Heart left ventricle (tissue), 16 donors: Measurements from ENCODE around the gene CDC25C. TPM values are rescaled to one million over a fixed set of nuclear protein-coding genes. Genes with fewer than 3 reads are reported as not detected.

Source experiments
- ATAC-seq, 4 donors: fragments of 200-7000 bp; cut with Tn5 transposase; one replicate each; pipeline ENCODE4 v1.9.1; 2020 to 2022; ENCODE audit warnings: moderate library complexity in 4 of 4, mild to moderate bottlenecking in 3 of 4, moderate number of reproducible peaks in 1 of 4
- DNase-seq, 5 donors: peaks; one replicate each; pipeline ENCODE4 v3.0.0-alpha.2; 2020
- H3K27ac ChIP-seq, 12 donors: fragments of 200-600 bp; sonication (generic) in 4 of 12; one replicate each; pipeline versions ENCODE4 v1.5.0 to v1.8.0; 2016 to 2022; ENCODE audit warnings: mild to moderate bottlenecking in 2 of 12
- H3K27me3 ChIP-seq, 9 donors: fragments of 200-600 bp; sonication (generic) in 2 of 9; one replicate each; pipeline versions ENCODE4 v1.5.1 to v1.8.0; 2016 to 2022; ENCODE audit warnings: mild to moderate bottlenecking in 3 of 9
- H3K36me3 ChIP-seq, 9 donors: fragments of 200-600 bp; sonication (generic) in 2 of 9; one replicate each; pipeline versions ENCODE4 v1.5.0 to v1.8.0; 2018 to 2022; ENCODE audit warnings: mild to moderate bottlenecking in 2 of 9
- H3K4me1 ChIP-seq, 12 donors: fragments of 200-600 bp; sonication (generic) in 4 of 12; one replicate each; pipeline versions ENCODE4 v1.5.0 to v1.8.0; 2016 to 2022; ENCODE audit warnings: mild to moderate bottlenecking in 3 of 12
- H3K4me3 ChIP-seq, 12 donors: fragments of 200-600 bp; sonication (generic) in 4 of 12; one replicate each; pipeline versions ENCODE4 v1.5.0 to v1.8.0; 2017 to 2022; ENCODE audit warnings: mild to moderate bottlenecking in 9 of 12, moderate library complexity in 4 of 12
- H3K9me3 ChIP-seq, 12 donors: fragments of 200-600 bp; sonication (generic) in 4 of 12; one replicate each; pipeline versions ENCODE4 v1.5.0 to v1.8.0; 2016 to 2022; ENCODE audit warnings: mild to moderate bottlenecking in 1 of 12
- CTCF ChIP-seq, 12 donors: fragments of 200-600 bp; sonication (generic) in 4 of 12; IDR thresholded peaks; one replicate each; pipeline versions ENCODE4 v1.5.0 to v1.8.0; 2018 to 2022; ENCODE audit warnings: antibody characterized with exemption in 12 of 12, mild to moderate bottlenecking in 5 of 12
- POLR2A ChIP-seq, 2 donors: fragments of 450-650 bp; IDR thresholded peaks; one replicate each; pipeline ENCODE4 v1.6.1; 2017; ENCODE audit warnings: antibody characterized with exemption in 2 of 2, mild to moderate bottlenecking in 2 of 2, moderate library complexity in 2 of 2
- WGBS, 4 donors: extraction: QIAGEN DNeasy Blood & Tissue Kit in 2 of 4; methylation state at CpG; one replicate each; pipeline versions ENCODE4 v1.1.5 to v1.1.7; 2013 to 2018; 5-methylcytosine and 5-hydroxymethylcytosine counted together
- intact Hi-C, 10 donors: fragments of 100-400 bp; cut with DNase I; formaldehyde crosslinking; loops; one replicate each; pipeline versions ENCODE4 v1.11.1 to v1.14.2; 2022
- polyA plus RNA-seq, 2 donors: library from polyadenylated mRNA; stranded (reverse); fragments of 200-250 nt; gene quantifications; one replicate each; pipeline ENCODE4 v1.2.3, GENCODE V29; 2013
- total RNA-seq, 9 donors: library from RNA; depleted of rRNA in 2 of 9; stranded (reverse); fragments of >200 nt in 2 of 9; fragmentation: NEBNext Ultra II Directional in 3 of 9; extraction: Animal tissue kit (Norgen Biotek cat#: 25700) in 3 of 9; gene quantifications; one replicate each; pipeline versions ENCODE4 v1.1.0 to v1.2.4, GENCODE V29; 2016 to 2023
- donor health status: ischemic (EF 13 %, LVEDD 7.1; RV severe dilation, severe dysfunction).
- donor health status: healthy with polysubstance abuse.
- donor health status: DM: no; HTN: yes; CAD: no.
- donor health status: DM: no; HTN: no; CAD: no.
- donor health status: ischemic (EF 25% LVEDD 6.9; RV normal size, moderate dysfunction).
- donor health status: ischemic (EF 25% LVEDD 5.7; RV mildly dilated, moderate dysfunction).
- donor health status: healthy.
- donor health status: DM: yes; HTN: yes; CAD: no.
- donor health status: ischemic (EF 35%, LVEDD 5.7; RV mildly dilated, moderate dysfunction).
- donor health status: nonischemic (EF 11% LVEDD 7.7; RV severe dilation, severe dysfunction).
- donor health status: DM: yes; HTN: yes; CAD: no.
- donor health status: PGD.
- donor health status: ischemic (EF 29% LVEDD 5.4; RV normal size, mild dysfunction).
- donor health status: nonischemic (EF 23%, LVEDD 6.1; RV moderate dilation, normal function).

The CDC25C gene
- total and polyA plus RNA-seq, 11 donors, result 0.08 to 2.5 (median 0.35) TPM; not detected in 6

GRCh38 chr5:138246822-138247221, 84.8 kb downstream of the CDC25C start:
- Histone ChIP-seq H3K9me3 (no peaks in the 10 kb centered on the region), H3K36me3 (no peaks in the 10 kb centered on the region), H3K4me1 (peaks cover 0 to 7% (median 3%) of the 10 kb centered on the region in 12 donors), H3K4me3 (no peak overlapping the region), H3K27me3 (peaks cover 0 to 3% (median 0%) of the 10 kb centered on the region in 9 donors), H3K27ac (no peak overlapping the region)
- intact Hi-C loops, result no loop called here
- DNase-seq (no peak), ATAC-seq (no peak)
- TF ChIP-seq CTCF (IDR thresholded peaks at IDR 0.05) (no peak), POLR2A (IDR thresholded peaks at IDR 0.05) (no peak)
- WGBS, 4 donors, result 86 to 95% (median 90%) methylated on average over 4 of the region's 4 CpGs

DNA sequence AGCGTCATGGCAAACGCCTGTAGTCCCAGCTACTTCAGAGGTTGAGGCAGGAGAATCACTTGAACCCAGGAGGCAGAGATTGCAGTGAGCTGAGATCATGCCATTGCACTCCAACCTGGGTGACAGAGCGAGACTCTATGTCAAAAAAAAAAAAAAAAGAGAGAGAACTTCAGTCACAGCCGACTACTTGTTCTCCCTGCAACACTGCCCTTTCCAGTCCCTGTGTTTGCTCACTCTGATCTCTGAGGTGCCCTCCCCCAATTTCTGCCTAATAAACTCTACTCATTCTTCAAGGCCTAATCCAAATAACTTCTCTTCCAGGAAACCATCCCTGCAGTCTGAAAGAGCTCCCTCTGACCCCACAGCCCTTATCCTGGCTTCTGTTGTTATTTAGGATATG, 85.3 kb downstream of the CDC25C start:
- ATAC-seq (no peak), DNase-seq (no peak)
- H3K27ac ChIP-seq, result no peak overlapping the region
- TF ChIP-seq CTCF (IDR thresholded peaks at IDR 0.05) (no peak), POLR2A (IDR thresholded peaks at IDR 0.05) (no peak)
- no peaks in the 10 kb centered on the region for H3K36me3 ChIP-seq
- no peak overlapping the region for H3K4me3 ChIP-seq
- WGBS, 4 donors, result 75 to 89% (median 86%) methylated on average over 4 of the region's 4 CpGs
- intact Hi-C loops, result no loop called here
- H3K9me3 ChIP-seq, result no peaks in the 10 kb centered on the region
- H3K4me1 ChIP-seq, result peaks cover 0 to 12% (median 6%) of the 10 kb centered on the region in 12 donors
- peaks cover 0 to 8% (median 0%) of the 10 kb centered on the region in 9 donors for H3K27me3 ChIP-seq

DNA sequence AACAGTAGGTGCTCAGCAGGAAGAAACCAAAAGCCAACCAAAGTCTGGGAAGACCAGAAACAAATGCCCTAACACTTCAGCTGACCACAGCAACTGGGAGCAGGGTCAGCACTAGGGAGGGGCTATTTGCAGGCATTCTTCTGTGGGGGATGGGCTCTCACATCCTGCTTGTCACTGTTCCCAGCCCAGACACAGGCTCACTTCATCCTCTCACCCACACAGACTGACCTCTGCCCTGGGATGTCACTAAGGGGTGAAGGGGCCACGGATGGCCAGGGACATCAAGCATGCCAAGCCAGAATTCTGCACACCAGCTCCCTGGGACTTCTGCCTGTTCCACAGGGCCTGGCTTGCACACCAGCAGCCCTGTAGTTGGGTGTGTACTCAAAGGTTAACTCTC, 85.9 kb downstream of the CDC25C start:
- peaks cover 0 to 16% (median 7%) of the 10 kb centered on the region in 12 donors for H3K4me1 ChIP-seq
- peaks cover 0 to 14% (median 0%) of the 10 kb centered on the region in 9 donors for H3K27me3 ChIP-seq
- no peak overlapping the region for H3K27ac ChIP-seq
- no peaks in the 10 kb centered on the region for H3K9me3 ChIP-seq
- TF ChIP-seq CTCF (IDR thresholded peaks at IDR 0.05), result no peak
- ATAC-seq (no peak), DNase-seq (no peak)
- H3K36me3 ChIP-seq, result no peaks in the 10 kb centered on the region
- intact Hi-C loops, result no loop called here
- no peak overlapping the region for H3K4me3 ChIP-seq
- WGBS, 4 donors, result 14 to 38% (median 31%) methylated on average over 1 of the region's 1 CpG; no CpG with 5 or more reads in 1 of the 4 donors

DNA sequence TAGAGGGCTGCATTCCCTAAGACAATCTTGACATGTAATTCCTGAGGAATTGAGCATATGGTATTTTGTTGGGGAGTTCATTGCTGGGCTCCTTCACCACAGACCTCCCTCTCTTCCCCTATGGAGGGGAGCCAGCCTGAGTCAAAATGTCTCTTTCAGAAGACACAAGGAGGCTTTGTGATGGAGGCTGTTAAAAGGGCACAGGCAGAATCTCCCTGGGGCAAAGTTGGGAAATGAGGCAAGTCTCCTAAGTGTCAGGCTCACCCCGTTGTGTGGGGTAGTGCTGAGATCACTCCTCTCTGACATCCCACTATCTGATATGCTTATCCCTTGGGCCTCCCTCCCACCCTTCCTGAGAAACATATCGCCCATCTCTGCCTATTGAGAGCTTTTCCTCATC, 87.8 kb downstream of the CDC25C start:
- Histone ChIP-seq H3K9me3 (no peaks in the 10 kb centered on the region), H3K4me3 (no peak overlapping the region), H3K27ac (no peak overlapping the region), H3K4me1 (peaks cover 0 to 16% (median 7%) of the 10 kb centered on the region in 12 donors), H3K36me3 (no peaks in the 10 kb centered on the region), H3K27me3 (peaks cover 0 to 23% (median 0%) of the 10 kb centered on the region in 9 donors)
- 39 to 55% (median 50%) methylated on average over 2 of the region's 2 CpGs for WGBS, 4 donors
- ATAC-seq (no peak), DNase-seq (no peak)
- TF ChIP-seq CTCF (IDR thresholded peaks at IDR 0.05) (no peak), POLR2A (IDR thresholded peaks at IDR 0.05) (no peak)
- intact Hi-C loops, result loop anchor here in 1 of 10 donors (5.0 kb wide), 1 partner anchor 39 kb away; no protein-coding TSS in a partner anchor
